GM12801 (cell line): ENCODE measurements around the gene TMEM139.

Experiments used
- CTCF ChIP-seq: IDR thresholded peaks from one replicate; pipeline ENCODE4 v1.5.1; 2011; ENCODE audit warnings: control low read depth; ENCODE audit not compliant: insufficient read length; ENCODE audit errors: extremely low read depth

The TMEM139 gene

GRCh38 chr7:143289421-143289820, 4.7 kb downstream of the TMEM139 start:
- TF ChIP-seq CTCF = no peak

- TF ChIP-seq CTCF = no peak
Observed at GRCh38 chr7:143290293-143290692, 5.5 kb downstream of the TMEM139 start.

GRCh38 chr7:143292876-143293275, 8.1 kb downstream of the TMEM139 start:
- TF ChIP-seq CTCF = no peak

- no peak for TF ChIP-seq CTCF
Observed at GRCh38 chr7:143295870-143296269, 11.1 kb downstream of the TMEM139 start.

- no peak for TF ChIP-seq CTCF
Observed at GRCh38 chr7:143296686-143297085, 11.9 kb downstream of the TMEM139 start.

- TF ChIP-seq CTCF = no peak
Observed at GRCh38 chr7:143299346-143299745, 14.6 kb downstream of the TMEM139 start.

- TF ChIP-seq CTCF = no peak
Observed at GRCh38 chr7:143299840-143300239, 15.1 kb downstream of the TMEM139 start.
